Endodermal cell (in vitro differentiated cells): ENCODE measurements around the gene AMIGO2. TPM values are rescaled to one million over a fixed set of nuclear protein-coding genes. Genes with fewer than 3 reads are reported as not detected.
"Not testable (repeated sequence)": the region's sequence is repeated elsewhere in the genome, so short reads cannot be mapped to it uniquely, and the experiment has no call there.

ENCODE experiments used
- DNase-seq: peaks from one replicate; pipeline ENCODE4 v3.0.0-alpha.2; 2017
- H3K27ac ChIP-seq: 2 replicates; pipeline ENCODE4 v1.5.1; 2013; ENCODE audit warnings: mild to moderate bottlenecking, low read depth, low read length, moderate library complexity
- H3K27me3 ChIP-seq: 2 replicates; pipeline ENCODE4 v1.6.1; 2013; ENCODE audit warnings: mild to moderate bottlenecking, low read length, moderate library complexity; ENCODE audit not compliant: insufficient read depth, control insufficient read depth, poor library complexity, severe bottlenecking
- H3K36me3 ChIP-seq: 2 replicates; pipeline ENCODE4 v1.7.0; 2013; ENCODE audit warnings: mild to moderate bottlenecking, low read length, moderate library complexity; ENCODE audit not compliant: control insufficient read depth, insufficient read depth
- H3K4me1 ChIP-seq: one replicate; pipeline ENCODE4 v1.7.0; 2013; ENCODE audit warnings: low read length; ENCODE audit not compliant: control insufficient read depth, insufficient read depth
- H3K4me3 ChIP-seq: 2 replicates; pipeline ENCODE4 v1.5.1; 2013; ENCODE audit warnings: mild to moderate bottlenecking, low read length, moderate library complexity
- H3K9ac ChIP-seq: 2 replicates; pipeline ENCODE4 v1.6.1; 2013; ENCODE audit warnings: mild to moderate bottlenecking, low read length, moderate library complexity; ENCODE audit not compliant: poor library complexity, severe bottlenecking; ENCODE audit errors: extremely low read depth
- H3K9me3 ChIP-seq: 2 replicates; pipeline ENCODE4 v1.6.1; 2013; ENCODE audit warnings: mild to moderate bottlenecking, low read length, moderate library complexity; ENCODE audit not compliant: control insufficient read depth
- H3K27ac Mint-ChIP-seq: 2 replicates; pipeline ENCODE4 v1.8.0; 2020; ENCODE audit warnings: mixed read lengths
- H3K27me3 Mint-ChIP-seq: 2 replicates; pipeline ENCODE4 v1.8.0; 2021; ENCODE audit warnings: mild to moderate bottlenecking, mixed read lengths; ENCODE audit not compliant: insufficient read depth
- H3K36me3 Mint-ChIP-seq: 2 replicates; pipeline ENCODE4 v1.8.0; 2020; ENCODE audit warnings: low read depth, mixed read lengths
- H3K4me1 Mint-ChIP-seq: 2 replicates; pipeline ENCODE4 v1.8.0; 2020; ENCODE audit warnings: mixed read lengths
- H3K4me3 Mint-ChIP-seq: 2 replicates; pipeline ENCODE4 v1.8.0; 2020; ENCODE audit warnings: mild to moderate bottlenecking, moderate library complexity, mixed read lengths
- H3K9me3 Mint-ChIP-seq: 2 replicates; pipeline ENCODE4 v1.8.0; 2020; ENCODE audit warnings: mild to moderate bottlenecking, mixed read lengths
- CTCF ChIP-seq: fragments of 200-600 bp; sonication (generic); conservative IDR thresholded peaks from 2 replicates; pipeline ENCODE4 v1.5.0; 2021; ENCODE audit warnings: antibody characterized with exemption, mild to moderate bottlenecking
- WGBS, 2 experiments: methylation state at CpG; one replicate each; pipeline versions ENCODE4 v1.1.5 to v1.1.7; 2013; ENCODE audit warnings: missing lambda C conversion rate in 2 of 2, mixed read lengths in 1 of 2; ENCODE audit not compliant: insufficient coverage in 1 of 2, insufficient read length in 1 of 2; 5-methylcytosine and 5-hydroxymethylcytosine counted together
- total RNA-seq, 2 donors: library from RNA; stranded (reverse); fragmentation: NEBNext Ultra II Directional in 1 of 2; extraction: Animal tissue kit (Norgen Biotek cat#: 25700) in 1 of 2; gene quantifications; 2 replicates in 1 of 2; 3 replicates in 1 of 2; pipeline ENCODE4 v1.2.1, GENCODE V29; 2021

AMIGO2 gene
- total RNA-seq, 2 donors from 2014 or later, result 6.4 to 7.8 TPM

- TF ChIP-seq CTCF, result no peak
- H3K9ac ChIP-seq, result no peak overlapping the region
- no peak overlapping the region for H3K27ac ChIP-seq
- 100% methylated on average over 1 of the region's 1 CpG for WGBS, 2 experiments
- H3K27me3 ChIP-seq, result no peaks in the 10 kb centered on the region
- Mint-ChIP-seq H3K4me3 (no peak overlapping the region), H3K27ac (no peak overlapping the region), H3K9me3 (peaks cover 12% of the 10 kb centered on the region), H3K36me3 (no peaks in the 10 kb centered on the region), H3K27me3 (no peaks in the 10 kb centered on the region), H3K4me1 (peaks cover 6% of the 10 kb centered on the region)
- no peaks in the 10 kb centered on the region for H3K4me1 ChIP-seq
- H3K4me3 ChIP-seq, result no peak overlapping the region
- no peaks in the 10 kb centered on the region for H3K9me3 ChIP-seq
- H3K36me3 ChIP-seq, result no peaks in the 10 kb centered on the region
- no peak for DNase-seq
Observed at GRCh38 chr12:47065546-47065945, 14.2 kb downstream of the AMIGO2 start.

GRCh38 chr12:47058640-47059039, 21.1 kb downstream of the AMIGO2 start:
- not testable (repeated sequence) for H3K27ac Mint-ChIP-seq, DNase-seq, H3K27me3 ChIP-seq, H3K36me3 Mint-ChIP-seq, H3K36me3 ChIP-seq, H3K9ac ChIP-seq, H3K4me3 ChIP-seq, H3K4me1 Mint-ChIP-seq, H3K4me3 Mint-ChIP-seq, H3K27me3 Mint-ChIP-seq, H3K27ac ChIP-seq, H3K4me1 ChIP-seq
- peaks cover 26% of the 10 kb centered on the region for H3K9me3 Mint-ChIP-seq
- H3K9me3 ChIP-seq, result peaks cover 16% of the 10 kb centered on the region
- WGBS, 2 experiments, result 100% methylated on average over 1 of the region's 2 CpGs; no CpG with 5 or more reads in 1 of the 2 experiments

- H3K27me3 Mint-ChIP-seq, H3K27ac ChIP-seq, DNase-seq, H3K4me1 ChIP-seq, H3K27ac Mint-ChIP-seq, H3K4me1 Mint-ChIP-seq, H3K4me3 ChIP-seq, H3K36me3 ChIP-seq, H3K9ac ChIP-seq, H3K4me3 Mint-ChIP-seq, H3K27me3 ChIP-seq: not testable (repeated sequence)
- peaks cover 23% of the 10 kb centered on the region for H3K9me3 Mint-ChIP-seq
- peaks cover 13% of the 10 kb centered on the region for H3K36me3 Mint-ChIP-seq
- 50 to 89% methylated on average over 2 to 12 of the region's 12 CpGs for WGBS, 2 experiments
- H3K9me3 ChIP-seq, result peaks cover 28% of the 10 kb centered on the region
Observed at GRCh38 chr12:47056944-47057343, 22.8 kb downstream of the AMIGO2 start.

GRCh38 chr12:47055856-47056255, 23.9 kb downstream of the AMIGO2 start:
- H3K36me3 ChIP-seq, H3K4me3 ChIP-seq, H3K27ac Mint-ChIP-seq, H3K4me1 Mint-ChIP-seq, H3K27ac ChIP-seq, DNase-seq, H3K27me3 Mint-ChIP-seq, H3K27me3 ChIP-seq, H3K4me3 Mint-ChIP-seq, H3K4me1 ChIP-seq, H3K9ac ChIP-seq: not testable (repeated sequence)
- 89% methylated on average over 3 of the region's 3 CpGs; no CpG with 5 or more reads in 1 of the 2 experiments for WGBS, 2 experiments
- Mint-ChIP-seq H3K36me3 (peaks cover 14% of the 10 kb centered on the region), H3K9me3 (peaks cover 17% of the 10 kb centered on the region)
- H3K9me3 ChIP-seq, result peaks cover 38% of the 10 kb centered on the region
